Erythroblast (primary cell): ENCODE measurements around the gene LRP5.

Source experiments
- DNase-seq, 2 experiments: peaks; one replicate each; lab custom pipeline; 2025; lab: John Stamatoyannopoulos, UW
- GATA1 ChIP-seq: IDR thresholded peaks from 2 replicates; pipeline ENCODE4 v1.6.1; 2011; ENCODE audit warnings: low read depth, mild to moderate bottlenecking, control low read depth, low read length, moderate library complexity
- POLR2A ChIP-seq: IDR thresholded peaks from 2 replicates; pipeline ENCODE4 v1.6.1; 2011; ENCODE audit warnings: mild to moderate bottlenecking, low read length

LRP5 gene

DNA sequence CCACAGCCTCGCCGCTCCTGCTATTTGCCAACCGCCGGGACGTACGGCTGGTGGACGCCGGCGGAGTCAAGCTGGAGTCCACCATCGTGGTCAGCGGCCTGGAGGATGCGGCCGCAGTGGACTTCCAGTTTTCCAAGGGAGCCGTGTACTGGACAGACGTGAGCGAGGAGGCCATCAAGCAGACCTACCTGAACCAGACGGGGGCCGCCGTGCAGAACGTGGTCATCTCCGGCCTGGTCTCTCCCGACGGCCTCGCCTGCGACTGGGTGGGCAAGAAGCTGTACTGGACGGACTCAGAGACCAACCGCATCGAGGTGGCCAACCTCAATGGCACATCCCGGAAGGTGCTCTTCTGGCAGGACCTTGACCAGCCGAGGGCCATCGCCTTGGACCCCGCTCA is 35.5 kb downstream of the LRP5 start:
- DNase-seq, result no peak
- TF ChIP-seq POLR2A (no peak), GATA1 (no peak)

DNA sequence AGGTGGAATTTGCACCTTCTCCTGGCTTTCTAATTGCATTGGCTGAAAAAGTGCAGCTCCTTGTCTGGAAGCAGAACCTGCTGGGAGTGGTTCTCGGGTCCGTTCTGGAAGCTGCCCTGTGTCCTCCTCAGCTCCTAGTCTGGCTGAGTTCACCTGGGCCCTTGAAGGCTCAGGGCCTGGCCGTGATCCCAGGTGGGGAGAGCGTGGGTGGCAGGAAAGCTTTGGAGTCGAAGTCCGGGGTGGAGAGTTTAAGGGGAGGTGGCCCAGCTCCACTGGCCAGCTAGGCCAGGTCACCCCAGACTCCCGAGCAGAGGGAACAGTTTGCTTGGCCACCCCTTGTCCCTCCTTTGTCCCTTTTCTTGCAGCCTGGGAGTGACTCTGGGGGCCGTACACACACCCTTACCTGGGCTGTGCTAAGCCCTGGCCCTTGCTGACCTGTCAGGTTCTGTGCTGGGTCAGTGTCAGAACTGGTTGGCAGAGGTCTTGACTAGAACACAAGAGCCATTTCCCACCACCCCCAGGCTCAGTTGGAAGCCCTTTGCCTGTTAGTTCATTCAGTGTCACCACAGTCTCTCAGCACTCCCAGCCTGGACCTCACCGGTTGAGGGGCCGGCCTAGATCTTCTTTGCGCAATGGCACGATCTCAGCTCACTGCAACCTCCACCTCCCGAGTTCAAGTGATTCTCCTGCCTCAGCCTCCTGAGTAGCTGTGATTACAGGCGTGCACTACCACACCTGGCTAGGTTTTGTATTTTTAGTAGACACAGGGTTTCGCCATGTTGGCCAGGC is 37.3 kb downstream of the LRP5 start:
- TF ChIP-seq POLR2A (no peak), GATA1 (no peak)

DNA sequence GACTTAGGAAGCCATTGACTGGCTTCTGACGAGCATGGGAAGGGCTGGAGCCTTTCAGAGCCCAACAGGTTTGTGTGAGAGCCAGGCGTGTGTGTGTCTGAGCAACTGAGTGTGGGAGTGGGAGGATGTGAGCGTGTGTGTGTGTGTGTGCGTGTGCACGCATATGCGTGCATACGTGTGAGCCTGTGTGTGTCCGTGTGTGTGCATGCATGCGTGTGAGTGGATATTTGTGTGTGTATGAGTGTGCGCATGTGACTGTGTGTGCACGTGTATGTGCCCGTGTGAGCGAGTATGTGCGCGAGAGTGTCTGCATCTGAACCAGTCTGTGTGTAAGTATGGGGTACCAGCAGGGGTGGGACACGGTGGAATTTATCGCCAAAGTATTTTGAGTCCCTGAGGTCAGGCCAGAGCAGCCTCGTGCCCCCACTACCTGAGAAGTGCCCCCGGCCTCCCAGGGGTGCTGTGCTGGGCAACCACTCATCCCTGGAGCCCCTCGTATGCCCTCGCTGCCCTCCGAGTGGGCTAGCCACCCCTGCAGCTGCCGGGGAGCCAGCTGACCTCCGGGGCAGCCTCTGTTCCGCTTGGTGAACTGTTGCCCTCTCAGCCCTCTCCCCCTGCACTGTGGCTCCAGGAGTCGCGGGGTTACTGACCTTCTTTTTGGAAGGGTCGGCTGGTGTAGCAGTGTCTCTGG is 38.5 kb downstream of the LRP5 start:
- DNase-seq, result no peak
- TF ChIP-seq POLR2A, result no peak
- TF ChIP-seq GATA1, result no peak

More for the DNA sequence above, 37.3 kb downstream of the LRP5 start:
- DNase-seq, result no peak

DNA sequence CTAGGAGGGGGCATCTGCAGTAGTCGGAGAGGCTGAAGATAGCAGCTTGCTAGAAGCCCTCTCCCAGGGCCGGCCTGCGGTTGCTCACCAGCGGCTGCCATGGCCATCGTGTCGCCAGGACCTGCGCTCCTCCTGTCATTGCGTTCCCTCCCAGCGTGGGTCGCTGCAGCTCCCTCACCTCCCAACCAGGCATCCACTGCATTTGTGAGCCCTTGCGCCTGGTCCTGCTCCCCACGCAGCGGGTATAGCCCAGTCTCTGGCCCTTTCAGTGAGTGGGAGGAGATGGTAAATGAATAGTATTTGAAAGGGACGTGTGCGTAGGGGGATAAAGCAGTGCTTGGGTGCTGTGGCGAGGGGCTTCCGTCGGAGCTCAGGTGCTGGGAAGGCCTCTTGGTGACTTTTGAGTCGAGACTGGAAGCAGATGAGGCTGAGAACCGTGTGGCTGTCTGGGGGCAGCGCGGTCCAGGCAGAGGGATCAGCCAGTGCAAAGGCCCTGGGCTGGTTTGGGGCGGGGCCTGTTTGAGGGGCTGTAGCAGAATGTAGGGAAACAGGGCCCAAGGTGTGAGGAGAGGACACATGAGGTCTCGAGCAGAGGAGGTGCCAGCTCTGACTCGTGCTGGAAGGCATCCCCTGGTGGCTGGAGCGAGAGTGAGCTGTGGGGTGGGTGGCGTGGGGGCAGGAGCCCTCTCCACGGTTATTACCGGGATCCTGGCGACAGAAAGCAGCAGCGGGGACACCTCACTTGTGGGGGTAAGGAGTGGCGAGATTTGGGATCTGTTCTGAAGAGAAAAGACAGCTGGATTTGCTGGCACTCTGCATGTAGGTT is 39.3 kb downstream of the LRP5 start:
- DNase-seq, result no peak
- TF ChIP-seq GATA1, result no peak
- no peak for TF ChIP-seq POLR2A

DNA sequence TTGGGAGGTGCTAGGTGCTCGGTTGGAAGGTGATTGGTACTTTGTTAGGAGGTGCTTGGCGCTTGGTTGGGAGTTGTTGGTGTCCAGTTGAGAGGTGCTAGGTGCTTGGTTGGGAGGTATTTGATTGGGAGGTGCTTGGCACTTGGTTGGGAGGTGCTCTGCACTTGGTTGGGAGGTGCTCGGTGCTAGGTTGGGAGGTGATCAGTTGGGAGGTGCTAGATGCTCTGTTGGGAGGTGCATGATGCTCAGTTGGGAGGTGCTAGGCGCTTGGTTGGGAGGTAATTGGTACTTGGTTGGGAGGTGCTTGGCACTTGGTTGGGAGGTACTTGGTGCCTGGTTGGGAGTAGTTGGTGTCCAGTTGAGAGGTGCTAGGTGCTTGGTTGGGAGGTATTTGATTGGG is 40.2 kb downstream of the LRP5 start:
- DNase-seq, result peak in 1 of 2 experiments; percentile 37

DNA sequence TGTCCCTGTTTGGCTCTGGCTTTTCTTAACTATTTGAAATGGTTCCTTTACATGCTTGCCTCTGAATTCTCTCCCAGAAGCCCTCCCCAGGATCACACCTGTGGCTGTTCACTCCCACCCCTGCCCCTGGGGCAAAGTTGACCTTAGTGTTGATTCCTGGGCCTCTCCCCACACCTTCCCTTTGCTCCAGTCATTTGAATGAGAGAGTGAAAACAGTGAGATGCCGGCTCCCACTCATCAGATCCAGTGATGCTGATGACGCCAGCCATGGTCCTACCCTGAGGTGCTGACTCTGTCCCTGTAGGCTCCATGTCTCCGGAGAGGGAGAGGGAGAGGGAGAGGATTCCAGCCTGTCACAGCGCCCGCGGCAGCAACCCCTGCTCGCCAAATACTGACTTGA is 40.7 kb downstream of the LRP5 start:
- TF ChIP-seq POLR2A (no peak), GATA1 (no peak)
- no peak for DNase-seq

More for the DNA sequence above, 40.2 kb downstream of the LRP5 start:
- TF ChIP-seq POLR2A, result no peak
- TF ChIP-seq GATA1, result no peak

DNA sequence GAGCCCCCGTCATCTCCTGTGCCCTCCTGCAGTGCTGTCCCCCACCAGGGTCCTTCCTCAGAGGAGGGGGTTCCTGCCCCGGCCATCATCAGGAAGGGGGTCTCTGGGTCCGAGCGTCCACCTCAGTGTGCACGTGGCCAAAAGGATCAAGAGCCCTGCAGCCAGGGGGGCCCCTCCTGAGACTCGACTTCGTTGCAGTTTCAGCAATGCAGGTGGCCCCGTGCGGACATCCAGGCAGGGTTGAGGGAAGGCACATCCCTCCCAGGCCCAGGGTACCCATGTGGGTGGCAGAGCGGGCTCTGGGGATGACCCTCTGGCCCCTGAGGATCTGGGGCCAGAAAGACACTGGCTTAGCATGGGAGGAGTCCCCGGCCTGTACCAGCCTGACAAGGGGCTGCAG is 41.3 kb downstream of the LRP5 start:
- TF ChIP-seq GATA1 (no peak), POLR2A (no peak)
- DNase-seq, result no peak

DNA sequence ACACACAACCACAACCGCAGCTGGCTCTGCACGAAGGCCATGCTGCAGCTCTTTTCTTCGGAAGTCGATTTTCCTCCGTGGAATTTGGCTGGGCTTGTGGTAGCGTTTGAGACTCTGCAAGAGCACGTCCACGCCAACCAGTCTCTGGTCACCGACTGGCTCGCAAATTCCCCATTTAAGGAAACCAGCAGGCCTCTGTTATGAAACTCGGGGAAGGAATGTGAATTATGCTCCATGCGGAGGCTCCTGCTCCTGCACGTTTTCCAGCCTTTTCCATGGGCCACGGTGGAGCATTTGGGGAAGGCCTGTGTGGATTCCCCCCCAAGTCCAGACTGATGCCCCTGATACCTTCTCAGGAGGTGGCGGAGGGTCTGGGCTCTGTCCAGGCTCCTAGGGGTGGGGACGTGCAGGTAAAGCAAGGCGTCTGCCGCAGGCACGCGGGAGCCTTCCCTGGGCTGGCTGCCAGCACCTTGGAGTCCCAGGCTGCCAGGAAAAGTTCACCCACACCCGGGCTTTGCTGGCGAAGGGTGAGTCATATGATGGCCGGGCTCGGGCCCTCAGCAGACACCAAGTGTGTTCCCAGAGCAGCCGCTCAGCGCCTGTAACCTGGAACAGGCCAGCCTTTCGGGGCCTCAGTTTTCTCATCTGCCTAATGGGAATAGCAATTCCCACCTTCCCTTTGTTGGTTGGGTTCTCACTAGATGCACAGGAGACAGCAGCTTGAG is 41.9 kb downstream of the LRP5 start:
- TF ChIP-seq POLR2A, result no peak
- no peak for TF ChIP-seq GATA1
- no peak for DNase-seq

DNA sequence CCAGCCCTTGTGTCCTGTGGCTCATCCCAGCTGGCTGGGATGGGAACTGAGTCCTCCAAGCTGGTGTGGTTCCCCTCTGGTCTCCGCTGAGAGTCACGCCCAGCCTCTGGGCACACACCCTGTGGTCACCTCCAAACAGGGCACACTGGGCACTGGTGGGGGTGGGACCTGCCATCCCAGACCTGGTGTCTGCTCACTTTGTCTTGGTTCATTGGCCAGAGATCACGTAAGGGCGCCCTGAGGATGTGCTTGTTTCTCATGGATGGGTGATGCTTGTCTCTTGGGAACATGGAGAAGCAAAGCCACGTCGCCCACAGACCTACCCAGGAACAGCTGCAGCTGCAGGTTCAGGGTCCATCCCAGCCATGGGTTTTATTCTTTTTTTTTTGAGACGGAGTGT is 43.1 kb downstream of the LRP5 start:
- TF ChIP-seq POLR2A (no peak), GATA1 (no peak)
- no peak for DNase-seq

DNA sequence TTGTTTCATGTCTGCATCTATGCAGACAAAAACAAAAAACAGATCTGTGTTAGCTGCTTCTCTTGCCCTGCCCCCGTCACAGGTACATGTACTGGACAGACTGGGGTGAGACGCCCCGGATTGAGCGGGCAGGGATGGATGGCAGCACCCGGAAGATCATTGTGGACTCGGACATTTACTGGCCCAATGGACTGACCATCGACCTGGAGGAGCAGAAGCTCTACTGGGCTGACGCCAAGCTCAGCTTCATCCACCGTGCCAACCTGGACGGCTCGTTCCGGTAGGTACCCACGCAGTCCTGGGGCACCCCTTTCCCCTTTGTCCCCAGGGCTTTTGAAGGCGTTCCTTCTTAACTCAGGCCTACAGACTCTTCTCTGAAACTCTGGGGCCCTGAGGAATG is 45.2 kb downstream of the LRP5 start:
- no peak for TF ChIP-seq GATA1
- no peak for DNase-seq

DNA sequence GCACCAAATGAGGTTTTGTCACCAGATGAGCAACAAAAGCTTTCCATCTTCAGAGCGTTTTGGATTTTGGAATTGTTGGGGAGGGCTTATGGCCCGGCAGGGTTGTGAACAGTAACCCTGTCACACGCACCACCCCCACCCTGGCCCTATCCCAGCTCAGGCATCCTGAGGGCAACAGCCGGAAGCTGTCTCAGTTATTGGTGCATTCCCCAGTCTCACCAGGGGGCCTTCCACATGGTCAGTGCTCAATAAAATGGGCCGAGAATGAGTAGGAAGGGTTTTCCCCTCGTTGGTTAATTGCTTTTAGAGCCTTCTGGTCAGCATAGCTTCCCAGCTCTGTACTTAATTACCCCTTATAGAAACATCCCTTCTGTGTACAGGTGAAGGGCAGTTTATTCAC is 46.0 kb downstream of the LRP5 start:
- no peak for DNase-seq
- no peak for TF ChIP-seq POLR2A
- TF ChIP-seq GATA1, result no peak

DNA sequence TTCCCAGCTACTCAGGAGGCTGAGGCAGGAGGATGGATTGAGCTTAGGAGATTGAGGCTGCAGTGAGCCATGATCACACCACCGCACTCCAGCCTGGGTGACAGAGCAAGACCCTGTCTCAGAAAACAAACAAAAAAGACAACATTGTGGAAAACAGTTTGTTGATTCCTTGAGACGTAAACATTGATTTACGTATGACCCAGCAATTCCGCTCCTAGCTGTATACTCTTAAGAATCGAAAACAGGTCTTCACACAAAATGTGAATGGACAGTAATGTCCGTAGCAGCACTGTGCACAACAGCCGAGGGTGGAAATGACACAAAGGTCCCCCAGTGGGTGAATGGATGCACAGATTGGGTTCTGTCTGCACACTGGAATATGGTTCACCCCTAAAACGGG is 49.3 kb downstream of the LRP5 start:
- TF ChIP-seq GATA1 (no peak), POLR2A (no peak)
- DNase-seq, result no peak

DNA sequence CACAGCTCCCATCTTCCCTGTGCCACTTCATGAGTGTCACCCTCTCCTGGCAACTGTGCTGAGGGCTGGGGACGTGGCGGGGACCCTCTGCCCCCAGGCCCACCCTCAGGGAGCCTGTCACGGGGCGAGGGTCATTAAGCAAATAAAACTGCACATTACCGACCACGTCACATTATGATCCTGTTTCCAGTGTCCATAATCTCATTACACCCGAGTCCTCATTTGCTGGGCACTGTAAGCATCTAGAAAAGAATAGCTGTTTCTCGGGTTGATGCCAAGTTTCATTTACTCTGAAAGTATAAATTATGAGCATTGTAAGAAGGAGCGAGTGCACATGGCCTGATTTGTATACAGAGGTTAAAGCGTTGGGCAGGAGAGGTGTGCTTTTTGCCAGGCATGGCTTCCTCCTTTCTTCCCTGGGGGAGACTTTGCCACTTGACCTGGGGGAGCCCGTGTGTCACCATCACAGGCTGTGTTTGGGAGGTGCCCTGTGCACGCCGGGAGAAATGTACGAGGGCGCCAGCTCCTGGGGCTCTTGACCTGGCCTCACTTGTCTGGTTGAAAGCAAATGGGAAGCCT is 50.5 kb downstream of the LRP5 start:
- no peak for DNase-seq
- TF ChIP-seq POLR2A (no peak), GATA1 (no peak)

DNA sequence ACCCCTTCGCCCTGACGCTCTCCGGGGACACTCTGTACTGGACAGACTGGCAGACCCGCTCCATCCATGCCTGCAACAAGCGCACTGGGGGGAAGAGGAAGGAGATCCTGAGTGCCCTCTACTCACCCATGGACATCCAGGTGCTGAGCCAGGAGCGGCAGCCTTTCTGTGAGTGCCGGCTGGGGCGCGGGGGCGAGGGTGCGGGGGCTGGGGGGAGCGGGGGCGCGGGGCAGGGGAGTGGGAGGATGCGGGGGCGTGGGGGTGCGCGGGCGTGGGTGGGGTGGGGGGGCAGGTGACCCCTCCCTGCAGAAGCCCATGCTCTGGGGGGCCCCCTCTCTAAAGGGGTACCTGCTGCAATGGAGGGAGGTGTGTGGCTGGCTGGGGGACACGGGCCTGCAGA is 51.4 kb downstream of the LRP5 start:
- no peak for TF ChIP-seq POLR2A
- TF ChIP-seq GATA1, result no peak
- DNase-seq, result no peak
